Ishikawa (cell line): ENCODE measurements around the gene OR2B3.

Source experiments
- CEBPB ChIP-seq: IDR thresholded peaks from 2 replicates; pipeline ENCODE4 v1.6.1; 2012
- CREB1 ChIP-seq: IDR thresholded peaks from 2 replicates; pipeline ENCODE4 v1.6.1; 2012; ENCODE audit warnings: low read depth
- EGR1 ChIP-seq: IDR thresholded peaks from 2 replicates; pipeline ENCODE4 v1.6.1; 2012
- EP300 ChIP-seq: IDR thresholded peaks from 2 replicates; pipeline ENCODE4 v1.6.1; 2012; ENCODE audit warnings: borderline replicate concordance
- FOXM1 ChIP-seq: IDR thresholded peaks from 2 replicates; pipeline ENCODE4 v1.6.1; 2012; ENCODE audit warnings: low read depth, borderline replicate concordance
- MAX ChIP-seq: IDR thresholded peaks from 2 replicates; pipeline ENCODE4 v1.6.1; 2012
- NFIC ChIP-seq: IDR thresholded peaks from 2 replicates; pipeline ENCODE4 v1.6.1; 2012
- RAD21 ChIP-seq: IDR thresholded peaks from 2 replicates; pipeline ENCODE4 v1.6.1; 2012; ENCODE audit warnings: low read depth
- REST ChIP-seq: IDR thresholded peaks from 2 replicates; pipeline ENCODE4 v1.6.1; 2012; ENCODE audit warnings: low read depth, mild to moderate bottlenecking
- TAF1 ChIP-seq: IDR thresholded peaks from 2 replicates; pipeline ENCODE4 v1.6.1; 2012; ENCODE audit warnings: low read depth, mild to moderate bottlenecking
- TCF12 ChIP-seq: IDR thresholded peaks from 2 replicates; pipeline ENCODE4 v1.6.1; 2012; ENCODE audit warnings: low read depth
- TEAD4 ChIP-seq: IDR thresholded peaks from 2 replicates; pipeline ENCODE4 v1.6.1; 2012
- USF1 ChIP-seq: IDR thresholded peaks from 2 replicates; pipeline ENCODE4 v1.6.1; 2012
- YY1 ChIP-seq: IDR thresholded peaks from 2 replicates; pipeline ENCODE4 v1.6.1; 2012; ENCODE audit warnings: low read depth
- ZBTB7A ChIP-seq: IDR thresholded peaks from 2 replicates; pipeline ENCODE4 v1.6.1; 2012; ENCODE audit warnings: low read depth

The OR2B3 gene

GRCh38 chr6:29107758-29108157, 20.6 kb upstream of the OR2B3 start, which contains the start of gene OR2J3:
Gene OR2J3 (plus strand): TSS chr6:29108058. CDS start chr6:29111891, 3,833 bp downstream.
- TF ChIP-seq YY1 (no peak), CEBPB (no peak), EP300 (no peak), TCF12 (no peak), REST (no peak), ZBTB7A (no peak), USF1 (no peak), TEAD4 (no peak), FOXM1 (no peak), CREB1 (no peak), MAX (no peak), EGR1 (no peak), TAF1 (no peak), NFIC (no peak), RAD21 (no peak)

- TF ChIP-seq YY1 (no peak), FOXM1 (no peak), CEBPB (no peak), REST (no peak), EP300 (no peak), CREB1 (no peak), TCF12 (no peak), TAF1 (no peak), EGR1 (no peak), TEAD4 (no peak), MAX (no peak), USF1 (no peak)
Observed at GRCh38 chr6:29099190-29099589, 12.1 kb upstream of the OR2B3 start, which contains the start of gene OR2J1. Gene OR2J1 (plus strand): TSS chr6:29099490. CDS start chr6:29100943, 1,453 bp downstream.

GRCh38 chr6:29097803-29098202, 10.7 kb upstream of the OR2B3 start:
- TF ChIP-seq RAD21 (no peak), MAX (no peak), EP300 (no peak), NFIC (no peak), REST (no peak), YY1 (no peak), TEAD4 (no peak), CREB1 (no peak), TAF1 (no peak)

GRCh38 chr6:29092957-29093356, 5.8 kb upstream of the OR2B3 start:
- TF ChIP-seq CEBPB (no peak), YY1 (no peak), CREB1 (no peak), RAD21 (no peak), TAF1 (no peak), NFIC (no peak), USF1 (no peak), FOXM1 (no peak), TEAD4 (no peak), TCF12 (no peak), MAX (no peak), EGR1 (no peak), ZBTB7A (no peak), REST (no peak), EP300 (no peak)
